Measurements from ENCODE around the gene CYB561A3.
"Not testable (repeated sequence)": the region's sequence is repeated elsewhere in the genome, so short reads cannot be mapped to it uniquely, and the experiment has no call there.

CYB561A3 gene, protein sequence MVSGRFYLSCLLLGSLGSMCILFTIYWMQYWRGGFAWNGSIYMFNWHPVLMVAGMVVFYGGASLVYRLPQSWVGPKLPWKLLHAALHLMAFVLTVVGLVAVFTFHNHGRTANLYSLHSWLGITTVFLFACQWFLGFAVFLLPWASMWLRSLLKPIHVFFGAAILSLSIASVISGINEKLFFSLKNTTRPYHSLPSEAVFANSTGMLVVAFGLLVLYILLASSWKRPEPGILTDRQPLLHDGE

DNA sequence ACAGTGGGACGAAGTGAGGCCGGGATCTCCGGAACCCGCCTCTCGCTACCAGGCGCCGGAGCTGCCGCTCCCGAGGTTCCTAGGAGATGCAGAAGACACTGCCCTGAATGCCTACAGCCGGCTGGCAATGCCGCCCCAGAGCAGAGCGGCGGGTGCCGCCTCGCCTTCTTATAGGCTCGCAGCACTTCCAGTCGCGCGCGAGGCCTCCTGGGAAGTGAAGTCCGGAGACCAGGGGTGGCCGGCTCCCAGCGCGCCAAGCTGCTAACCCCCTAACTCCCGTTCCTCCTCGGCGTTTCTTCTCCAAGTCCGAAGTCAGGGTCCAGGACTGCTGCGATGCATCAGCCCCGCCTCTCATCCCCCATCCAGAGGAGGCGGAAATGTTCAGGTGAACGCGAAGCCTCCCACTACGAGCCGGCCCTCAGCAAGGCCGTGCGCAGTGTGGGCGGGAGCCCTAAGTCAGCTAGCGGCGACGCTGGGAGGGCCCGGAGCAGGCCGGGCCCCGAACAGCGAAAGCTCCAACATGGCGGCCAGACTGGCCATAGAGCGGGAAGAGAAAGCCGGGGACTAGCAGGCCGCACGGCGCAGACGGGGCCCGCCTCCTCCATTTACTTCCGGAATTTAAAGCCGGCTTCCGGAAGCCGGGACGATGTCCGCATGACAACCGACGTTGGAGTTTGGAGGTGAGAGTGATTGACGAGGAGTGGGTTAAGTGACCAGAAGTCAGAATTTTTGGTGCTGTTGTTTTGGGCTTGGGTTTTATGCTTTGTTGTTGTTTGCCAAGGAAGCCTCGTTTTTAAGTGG lies at the start of gene CYB561A3, which contains the start of gene TMEM138:
CYB561A3 (minus strand) TSS at position 142 of the 801 bp plus-strand sequence. CDS start 5,169 bp downstream, outside the sequence.
TMEM138 (plus strand) TSS at position 634 of the 801 bp plus-strand sequence. CDS start 2,017 bp downstream, outside the sequence.
- H3K36me3 Mint-ChIP-seq (ENCODE audit: low read depth) = peaks cover 50% of the 10 kb centered on the region
- H3K27ac Mint-ChIP-seq = peak within 1 kb of the TSS; percentile 98
- H3K9me3 Mint-ChIP-seq = no peaks in the 10 kb centered on the region
- H3K4me3 Mint-ChIP-seq = peak within 1 kb of the TSS; percentile 100
- peaks cover 50% of the 10 kb centered on the region for H3K4me1 Mint-ChIP-seq (ENCODE audit: low read depth)
- H3K27me3 Mint-ChIP-seq = no peaks in the 10 kb centered on the region
- intact Hi-C loops (cut with micrococcal nuclease) = loop anchor here (1.0 kb wide), 1 partner anchor 29 kb away; the partner anchor contains the start of genes DDB1 and TKFC

DNA sequence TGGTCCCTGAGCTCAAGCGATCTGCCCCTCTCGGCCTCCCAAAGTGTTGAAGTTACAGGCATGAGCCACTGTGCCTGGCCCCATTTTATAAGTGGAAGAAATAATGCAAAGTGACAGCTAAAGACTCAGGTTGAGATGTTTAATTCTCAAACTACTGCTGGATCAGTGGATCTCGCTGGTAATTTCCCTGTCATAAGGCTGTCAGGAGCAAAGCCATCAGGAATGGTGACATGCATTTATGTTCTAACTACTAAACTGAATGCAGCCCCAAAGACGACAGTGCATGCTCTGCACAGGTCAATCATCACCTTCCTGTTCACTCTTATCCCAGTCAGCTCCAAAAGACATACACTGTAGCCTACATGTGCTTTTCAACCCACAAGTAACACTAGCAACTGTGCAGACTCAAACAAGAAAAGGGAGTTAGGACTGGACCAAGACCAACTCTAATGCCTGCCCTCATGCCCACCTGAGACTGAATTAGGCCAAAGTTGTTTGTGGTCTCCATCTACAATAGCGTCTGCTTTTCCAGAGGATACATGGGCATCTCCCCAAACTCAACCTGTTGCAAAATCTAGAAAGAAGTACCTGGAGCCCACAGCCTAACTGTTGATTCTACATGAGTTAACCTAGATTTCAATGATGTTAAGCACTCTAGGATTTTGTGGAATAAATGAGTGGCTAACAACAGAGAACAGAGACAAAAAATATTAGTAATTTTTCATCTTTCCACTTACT lies 45.5 kb upstream of the CYB561A3 start:
- intact Hi-C loops (cut with micrococcal nuclease) = no loop called here
- Mint-ChIP-seq H3K4me1 (ENCODE audit: low read depth) (peaks cover 20% of the 10 kb centered on the region), H3K27ac (no peak overlapping the region), H3K36me3 (ENCODE audit: low read depth) (peaks cover 100% of the 10 kb centered on the region), H3K9me3 (no peaks in the 10 kb centered on the region), H3K4me3 (no peak overlapping the region), H3K27me3 (no peaks in the 10 kb centered on the region)

DNA sequence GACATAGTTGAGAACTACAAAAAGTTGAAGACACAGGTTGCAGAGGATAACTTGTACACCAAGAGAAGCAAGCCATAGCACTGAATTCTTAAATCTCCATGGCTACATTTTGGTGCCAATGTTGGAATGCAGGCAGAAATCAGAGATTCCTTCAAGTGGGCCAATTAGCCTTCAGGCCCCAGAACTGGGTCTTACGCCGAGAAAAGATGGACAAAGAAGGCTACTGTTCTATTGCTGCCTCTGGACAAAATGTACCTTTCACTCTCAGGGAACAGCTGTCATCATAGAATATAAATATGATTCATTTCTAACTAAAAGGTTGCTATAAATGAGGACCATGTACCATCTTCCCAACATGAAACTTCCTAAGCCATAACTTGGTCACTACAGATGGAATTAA lies 44.4 kb upstream of the CYB561A3 start:
- H3K36me3 Mint-ChIP-seq (ENCODE audit: low read depth) = peaks cover 96% of the 10 kb centered on the region
- peaks cover 23% of the 10 kb centered on the region for H3K4me1 Mint-ChIP-seq (ENCODE audit: low read depth)
- H3K9me3 Mint-ChIP-seq = no peaks in the 10 kb centered on the region
- no peak overlapping the region for H3K27ac Mint-ChIP-seq
- intact Hi-C loops (cut with micrococcal nuclease) = no loop called here
- no peak overlapping the region for H3K4me3 Mint-ChIP-seq
- no peaks in the 10 kb centered on the region for H3K27me3 Mint-ChIP-seq

DNA sequence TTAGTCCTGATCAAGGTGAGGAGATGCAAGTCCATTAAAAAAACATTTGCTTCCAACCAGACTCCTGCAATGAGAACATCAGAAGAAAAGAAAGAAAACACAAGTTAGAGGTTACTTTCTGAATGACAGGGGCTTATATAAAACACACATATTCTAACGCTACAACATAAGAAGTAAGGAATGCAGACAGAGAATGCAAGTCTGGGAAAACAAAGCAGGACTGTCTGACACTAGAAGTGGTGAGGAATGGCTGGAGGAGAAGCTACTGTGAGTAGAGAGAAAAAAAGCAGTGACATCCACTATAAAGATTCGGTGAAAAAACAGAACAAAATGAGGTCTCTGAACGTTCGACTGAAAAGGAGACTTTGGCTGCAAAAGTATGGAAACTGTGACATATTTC lies 43.0 kb upstream of the CYB561A3 start:
- H3K4me1 Mint-ChIP-seq (ENCODE audit: low read depth) = peaks cover 32% of the 10 kb centered on the region
- no peak overlapping the region for H3K4me3 Mint-ChIP-seq
- H3K9me3 Mint-ChIP-seq = no peaks in the 10 kb centered on the region
- H3K27me3 Mint-ChIP-seq = no peaks in the 10 kb centered on the region
- H3K36me3 Mint-ChIP-seq (ENCODE audit: low read depth) = peaks cover 94% of the 10 kb centered on the region
- intact Hi-C loops (cut with micrococcal nuclease) = no loop called here
- H3K27ac Mint-ChIP-seq = peak overlapping the region; percentile 26

DNA sequence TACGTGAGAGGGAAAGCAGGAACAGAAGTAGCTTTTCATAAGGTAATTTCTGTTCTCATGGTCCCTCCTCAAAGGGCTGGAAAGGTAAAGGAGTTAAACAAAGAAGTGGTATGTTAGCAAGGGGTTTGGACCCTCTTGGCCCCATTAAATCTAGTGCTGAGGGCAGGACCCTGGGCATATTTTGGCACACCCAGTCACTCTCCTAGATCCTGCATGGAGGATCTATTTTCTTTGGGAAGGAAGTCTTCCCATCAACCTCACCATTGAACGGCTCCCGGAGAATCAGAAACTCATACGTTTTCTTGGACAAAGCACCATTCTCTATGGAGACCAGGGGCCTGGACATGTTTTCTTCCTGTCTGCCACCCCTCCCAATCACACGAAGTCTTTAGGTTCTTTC lies 42.4 kb upstream of the CYB561A3 start:
- Mint-ChIP-seq H3K27ac (peak overlapping the region; percentile 26), H3K36me3 (ENCODE audit: low read depth) (peaks cover 94% of the 10 kb centered on the region), H3K27me3 (no peaks in the 10 kb centered on the region), H3K9me3 (no peaks in the 10 kb centered on the region), H3K4me3 (no peak overlapping the region), H3K4me1 (ENCODE audit: low read depth) (peaks cover 32% of the 10 kb centered on the region)
- intact Hi-C loops (cut with micrococcal nuclease) = no loop called here

DNA sequence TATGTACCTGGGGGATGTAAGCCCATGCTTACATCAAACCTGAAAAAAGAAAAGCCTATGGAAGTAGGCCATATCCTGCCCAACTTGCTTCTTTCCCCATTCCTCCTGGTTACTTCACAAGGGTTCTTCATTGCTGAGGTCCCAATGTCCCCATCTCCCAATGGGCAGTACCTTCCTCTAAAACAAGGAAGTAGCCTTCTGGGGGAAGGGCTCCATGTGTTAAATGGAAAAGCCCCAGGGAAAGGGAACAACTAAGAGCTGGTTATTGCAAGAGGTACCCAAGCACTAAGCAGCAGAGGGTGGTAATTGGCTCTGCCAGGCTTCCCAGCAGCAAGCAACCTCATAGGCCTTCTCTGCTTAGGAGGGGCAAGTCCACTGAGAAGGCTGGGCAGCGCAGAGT lies 42.0 kb upstream of the CYB561A3 start:
- Mint-ChIP-seq H3K9me3 (no peaks in the 10 kb centered on the region), H3K27me3 (no peaks in the 10 kb centered on the region), H3K36me3 (ENCODE audit: low read depth) (peaks cover 94% of the 10 kb centered on the region), H3K27ac (peak overlapping the region; percentile 26), H3K4me3 (no peak overlapping the region), H3K4me1 (ENCODE audit: low read depth) (peaks cover 32% of the 10 kb centered on the region)
- intact Hi-C loops (cut with micrococcal nuclease) = no loop called here

DNA sequence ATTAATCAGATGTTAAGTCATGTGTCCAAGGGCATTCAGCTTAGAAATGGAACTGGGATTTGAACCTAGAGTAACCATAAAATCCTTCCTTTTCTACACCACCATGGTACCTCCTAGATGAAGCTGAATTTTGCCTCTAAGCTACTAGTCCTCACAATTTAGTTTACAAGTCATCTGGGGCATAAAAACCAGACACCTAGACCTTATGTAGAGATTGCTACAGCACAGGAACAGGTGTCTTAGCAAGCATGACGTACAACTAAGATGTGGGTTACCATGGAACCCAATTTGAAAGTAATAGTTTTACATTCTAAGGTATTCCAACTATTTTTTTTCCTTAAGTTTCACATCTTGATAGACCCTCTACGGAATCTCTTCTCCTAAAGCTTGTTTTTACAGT lies 39.9 kb upstream of the CYB561A3 start:
- intact Hi-C loops (cut with micrococcal nuclease) = no loop called here
- Mint-ChIP-seq H3K36me3 (ENCODE audit: low read depth) (peaks cover 94% of the 10 kb centered on the region), H3K27me3 (no peaks in the 10 kb centered on the region), H3K4me3 (no peak overlapping the region), H3K27ac (no peak overlapping the region), H3K4me1 (ENCODE audit: low read depth) (peaks cover 32% of the 10 kb centered on the region), H3K9me3 (no peaks in the 10 kb centered on the region)

DNA sequence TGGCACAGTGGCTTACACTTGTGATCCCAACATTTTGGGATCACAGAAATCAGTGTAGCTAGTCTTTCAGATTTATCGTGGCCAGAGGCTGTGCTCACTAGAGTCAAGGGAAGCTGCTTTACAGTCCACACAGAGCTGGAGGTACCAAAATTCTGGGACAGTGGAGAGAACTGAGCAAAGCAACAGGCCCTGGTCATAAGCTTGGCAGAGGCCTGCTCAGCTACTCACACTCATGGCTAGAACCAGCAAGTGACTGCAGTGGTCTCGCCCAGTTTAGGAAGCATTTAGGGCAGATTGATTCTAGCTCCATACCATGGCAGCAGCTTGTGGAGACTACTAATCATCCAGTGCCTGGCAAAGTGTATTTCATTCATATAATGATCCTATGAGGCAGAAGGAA lies 39.5 kb upstream of the CYB561A3 start:
- H3K27ac Mint-ChIP-seq = no peak overlapping the region
- no peaks in the 10 kb centered on the region for H3K9me3 Mint-ChIP-seq
- H3K36me3 Mint-ChIP-seq (ENCODE audit: low read depth) = peaks cover 92% of the 10 kb centered on the region
- H3K4me1 Mint-ChIP-seq (ENCODE audit: low read depth) = peaks cover 32% of the 10 kb centered on the region
- no peaks in the 10 kb centered on the region for H3K27me3 Mint-ChIP-seq
- no peak overlapping the region for H3K4me3 Mint-ChIP-seq
- intact Hi-C loops (cut with micrococcal nuclease) = no loop called here

DNA sequence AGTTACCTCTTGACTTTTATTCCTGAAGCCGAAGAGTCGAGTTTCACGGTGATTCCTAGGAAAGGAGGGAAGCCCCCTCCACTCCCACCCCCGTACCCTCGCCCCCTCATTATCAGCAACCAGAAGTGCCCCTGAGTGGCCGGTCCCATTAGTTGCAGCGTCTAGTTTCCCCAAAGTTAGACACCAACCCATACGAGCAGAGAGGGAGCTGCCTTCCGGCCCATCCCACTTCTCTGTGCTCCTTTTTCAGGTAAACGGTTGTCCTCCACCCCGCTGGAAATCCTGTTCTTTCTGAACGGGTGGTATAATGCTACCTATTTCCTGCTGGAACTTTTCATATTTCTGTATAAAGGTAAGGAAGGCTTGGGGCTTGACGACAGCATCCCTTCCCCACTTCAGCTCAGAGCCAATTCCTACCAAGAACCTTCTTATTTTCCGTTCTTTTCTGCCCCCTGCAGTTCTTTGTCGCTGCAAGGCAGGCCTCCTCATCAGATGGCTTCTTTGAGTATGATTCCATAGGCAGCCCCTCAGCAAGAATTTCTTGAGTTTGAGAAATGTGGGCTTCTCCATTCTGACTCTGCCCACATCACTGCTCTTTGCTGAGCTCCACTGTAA lies 31.4 kb upstream of the CYB561A3 start:
- intact Hi-C loops (cut with micrococcal nuclease) = no loop called here
- H3K27me3 Mint-ChIP-seq = no peaks in the 10 kb centered on the region

DNA sequence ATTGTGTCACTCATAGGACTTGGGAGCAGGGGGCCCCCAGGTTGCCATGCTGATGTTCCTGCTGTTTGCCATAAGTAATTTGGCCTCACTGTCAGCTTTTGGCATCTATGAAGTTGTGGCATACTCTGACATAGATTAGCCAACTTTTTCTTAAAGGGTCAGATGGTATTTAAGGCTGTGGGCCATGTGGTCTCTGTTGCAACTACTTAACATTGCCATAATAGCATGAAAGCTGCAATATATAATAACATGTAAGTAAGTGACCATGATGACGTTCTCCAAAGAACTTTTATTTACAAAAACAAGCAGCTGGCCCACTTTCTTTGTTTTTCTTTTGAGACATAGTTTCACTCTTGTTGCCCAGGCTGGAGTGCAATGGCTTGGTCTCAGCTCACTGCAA lies 28.5 kb upstream of the CYB561A3 start:
- H3K36me3 Mint-ChIP-seq (ENCODE audit: low read depth) = peaks cover 16% of the 10 kb centered on the region
- H3K4me3 Mint-ChIP-seq = no peak overlapping the region
- H3K9me3 Mint-ChIP-seq = peaks cover 8% of the 10 kb centered on the region
- peaks cover 29% of the 10 kb centered on the region for H3K4me1 Mint-ChIP-seq (ENCODE audit: low read depth)
- H3K27ac Mint-ChIP-seq = no peak overlapping the region
- peaks cover 3% of the 10 kb centered on the region for H3K27me3 Mint-ChIP-seq
- intact Hi-C loops (cut with micrococcal nuclease) = no loop called here

More for the DNA sequence above, 31.4 kb upstream of the CYB561A3 start:
- H3K4me3 Mint-ChIP-seq = peak overlapping the region; percentile 88
- peaks cover 40% of the 10 kb centered on the region for H3K36me3 Mint-ChIP-seq (ENCODE audit: low read depth)
- peaks cover 8% of the 10 kb centered on the region for H3K9me3 Mint-ChIP-seq
- peak overlapping the region; percentile 90 for H3K27ac Mint-ChIP-seq
- peaks cover 23% of the 10 kb centered on the region for H3K4me1 Mint-ChIP-seq (ENCODE audit: low read depth)

DNA sequence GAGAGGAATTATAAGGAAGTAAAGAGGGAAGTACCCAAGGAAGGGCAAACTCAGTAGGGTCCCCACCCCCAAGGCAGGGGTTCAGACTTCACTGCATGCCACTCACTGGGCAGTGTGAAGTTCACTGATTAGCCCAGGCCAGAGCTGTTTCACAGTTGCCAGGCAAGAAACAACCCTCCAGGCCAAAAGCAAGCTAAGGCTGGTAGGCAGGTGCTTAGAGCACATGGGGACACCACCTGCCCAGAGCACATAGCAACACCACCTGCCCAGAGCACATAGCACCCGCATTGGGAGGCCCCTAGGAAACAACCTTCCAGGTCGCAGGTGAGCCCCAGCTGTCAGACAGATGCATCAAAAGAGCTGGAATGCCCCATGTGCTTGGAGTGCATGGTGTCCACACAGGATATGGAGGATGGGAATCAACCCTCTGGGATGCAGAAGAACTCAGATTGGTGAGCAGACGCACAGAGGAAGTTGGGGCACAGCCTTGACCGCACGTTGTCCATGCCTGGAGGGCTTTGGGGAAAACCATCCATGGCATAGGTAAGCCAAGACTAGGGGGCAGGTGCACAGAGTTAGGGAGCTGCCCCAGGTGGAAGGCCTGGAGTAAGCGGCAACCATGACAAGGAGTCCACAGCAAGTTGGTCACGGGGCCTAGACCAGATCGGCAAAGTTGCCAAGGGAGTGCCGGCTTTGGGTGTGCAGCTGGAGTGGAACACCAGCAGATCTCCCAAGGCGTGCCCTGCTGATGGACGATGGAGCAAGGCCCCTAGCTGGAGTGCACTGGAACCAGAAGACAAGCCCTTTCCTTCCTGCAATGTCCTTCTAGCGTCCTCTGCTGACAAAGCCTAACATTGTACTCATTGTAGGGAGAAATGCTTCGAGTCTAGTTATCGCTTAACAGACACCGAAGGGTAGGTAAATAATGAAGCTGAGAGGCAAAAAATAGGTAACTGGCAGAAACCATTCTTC lies 22.9 kb upstream of the CYB561A3 start:
- Mint-ChIP-seq H3K27ac (no peak overlapping the region), H3K4me1 (ENCODE audit: low read depth) (peaks cover 30% of the 10 kb centered on the region), H3K4me3 (no peak overlapping the region), H3K27me3 (peaks cover 3% of the 10 kb centered on the region), H3K9me3 (peaks cover 3% of the 10 kb centered on the region), H3K36me3 (ENCODE audit: low read depth) (no peaks in the 10 kb centered on the region)
- intact Hi-C loops (cut with micrococcal nuclease) = loop anchor here (1.0 to 10.0 kb wide), 2 partner anchors 48 to 130 kb away; no protein-coding TSS in a partner anchor

DNA sequence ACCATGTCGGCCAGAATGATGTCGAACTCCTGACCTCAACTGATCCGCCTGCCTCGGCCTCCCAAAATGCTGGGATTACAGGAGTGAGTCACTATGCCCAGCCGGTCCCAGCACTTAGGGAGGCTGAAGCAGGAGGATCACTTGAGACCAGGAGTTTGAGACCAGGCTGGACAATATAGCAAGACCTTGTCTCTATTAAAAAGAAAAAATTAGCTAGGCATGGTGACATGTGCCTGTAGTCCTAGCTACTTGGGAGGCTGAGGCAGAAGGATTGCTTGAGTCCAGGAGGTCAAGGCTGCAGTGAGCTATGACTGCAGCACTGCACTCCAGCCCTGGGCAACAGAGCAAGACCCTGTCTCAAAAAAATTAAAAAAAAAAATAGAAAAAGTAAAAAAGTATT lies 22.2 kb upstream of the CYB561A3 start:
- H3K27me3 Mint-ChIP-seq; H3K36me3 Mint-ChIP-seq (ENCODE audit: low read depth); H3K9me3 Mint-ChIP-seq; H3K27ac Mint-ChIP-seq; H3K4me3 Mint-ChIP-seq: not testable (repeated sequence)
- intact Hi-C loops (cut with micrococcal nuclease) = loop anchor here (10.0 kb wide), 1 partner anchor 129 kb away; no protein-coding TSS in a partner anchor
- peaks cover 37% of the 10 kb centered on the region for H3K4me1 Mint-ChIP-seq (ENCODE audit: low read depth)
